ENCODE results near the gene TRMU.
"Not testable (repeated sequence)": the region's sequence is repeated elsewhere in the genome, so short reads cannot be mapped to it uniquely, and the experiment has no call there.

TRMU gene

GRCh38 chr22:46303347-46303965 lies 32.1 kb upstream of the TRMU start:
- no peak for TF ChIP-seq CTCF (IDR thresholded peaks at IDR 0.05; ENCODE audit: low read depth, low read length, missing control alignments)
- no peak overlapping the region for H3K4me3 ChIP-seq (replicated peaks; ENCODE audit: low read depth, low read length)
- DNase-seq (ENCODE audit: extremely low read depth, low read depth), result no peak

GRCh38 chr22:46308283-46308988 lies 27.1 kb upstream of the TRMU start:
- no peak overlapping the region for H3K4me3 ChIP-seq (replicated peaks; ENCODE audit: low read depth, low read length)
- no peak for TF ChIP-seq CTCF (IDR thresholded peaks at IDR 0.05; ENCODE audit: low read depth, low read length, missing control alignments)

GRCh38 chr22:46309526-46310085 lies 25.9 kb upstream of the TRMU start:
- TF ChIP-seq CTCF (IDR thresholded peaks at IDR 0.05; ENCODE audit: low read depth, low read length, missing control alignments), result no peak
- H3K4me3 ChIP-seq (replicated peaks; ENCODE audit: low read depth, low read length), result no peak overlapping the region
- no peak for DNase-seq (ENCODE audit: extremely low read depth, low read depth)

More at GRCh38 chr22:46308283-46308988, 27.1 kb upstream of the TRMU start:
- no peak for DNase-seq (ENCODE audit: extremely low read depth, low read depth)

- TF ChIP-seq CTCF (IDR thresholded peaks at IDR 0.05; ENCODE audit: low read depth, low read length, missing control alignments), result no peak
- DNase-seq (ENCODE audit: extremely low read depth, low read depth), result no peak
- H3K4me3 ChIP-seq (replicated peaks; ENCODE audit: low read depth, low read length), result no peak overlapping the region
Measured at GRCh38 chr22:46312056-46312455, 23.5 kb upstream of the TRMU start.

GRCh38 chr22:46312848-46313247 lies 22.7 kb upstream of the TRMU start:
- DNase-seq (ENCODE audit: extremely low read depth, low read depth); H3K4me3 ChIP-seq (replicated peaks; ENCODE audit: low read depth, low read length): not testable (repeated sequence)

GRCh38 chr22:46315976-46316375 lies 19.5 kb upstream of the TRMU start:
- no peak for DNase-seq (ENCODE audit: extremely low read depth, low read depth)
- no peak overlapping the region for H3K4me3 ChIP-seq (replicated peaks; ENCODE audit: low read depth, low read length)
- no peak for TF ChIP-seq CTCF (IDR thresholded peaks at IDR 0.05; ENCODE audit: low read depth, low read length, missing control alignments)

- no peak overlapping the region for H3K4me3 ChIP-seq (replicated peaks; ENCODE audit: low read depth, low read length)
- no peak for DNase-seq (ENCODE audit: extremely low read depth, low read depth)
- TF ChIP-seq CTCF (IDR thresholded peaks at IDR 0.05; ENCODE audit: low read depth, low read length, missing control alignments), result no peak
Measured at GRCh38 chr22:46317646-46318045, 17.9 kb upstream of the TRMU start.

Data from HFF-Myc (cell line).